ENCODE results near the gene MAPK10. TPM values are rescaled to one million over a fixed set of nuclear protein-coding genes. Genes with fewer than 3 reads are reported as not detected.

MAPK10 gene
- total RNA-seq, 1 donor from 2014 or later, result 19.2 TPM

DNA sequence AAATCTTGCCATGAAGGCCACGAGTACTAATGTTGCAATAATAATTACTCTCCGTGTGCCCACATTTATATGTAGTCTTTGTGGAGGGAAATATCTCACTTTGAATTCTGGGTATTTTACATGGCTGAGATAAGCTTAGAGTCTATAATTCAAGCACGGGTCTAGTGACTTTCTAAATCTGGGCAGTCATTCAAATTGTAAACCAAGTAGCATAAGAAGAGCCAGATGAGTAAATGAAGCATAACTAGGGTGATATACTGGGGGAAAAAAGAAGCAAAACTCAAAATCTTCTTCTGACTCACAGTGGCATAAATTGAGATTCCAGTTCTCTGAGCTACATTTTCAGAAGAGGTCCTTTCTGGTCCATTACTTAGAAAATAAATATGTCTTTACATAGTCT is 53.0 kb downstream of the MAPK10 start:
- DNase-seq (ENCODE audit: extremely low spot score, unreplicated experiment), result no peak
- Mint-ChIP-seq H3K27ac (ENCODE audit: unreplicated experiment) (peak overlapping the region; percentile 8), H3K4me3 (ENCODE audit: unreplicated experiment) (no peak overlapping the region), H3K9me3 (ENCODE audit: unreplicated experiment) (peaks cover 12% of the 10 kb centered on the region), H3K36me3 (ENCODE audit: unreplicated experiment) (peaks cover 4% of the 10 kb centered on the region), H3K27me3 (ENCODE audit: unreplicated experiment) (no peaks in the 10 kb centered on the region), H3K4me1 (ENCODE audit: unreplicated experiment) (peaks cover 28% of the 10 kb centered on the region)
- TF ChIP-seq, protein P1, sequence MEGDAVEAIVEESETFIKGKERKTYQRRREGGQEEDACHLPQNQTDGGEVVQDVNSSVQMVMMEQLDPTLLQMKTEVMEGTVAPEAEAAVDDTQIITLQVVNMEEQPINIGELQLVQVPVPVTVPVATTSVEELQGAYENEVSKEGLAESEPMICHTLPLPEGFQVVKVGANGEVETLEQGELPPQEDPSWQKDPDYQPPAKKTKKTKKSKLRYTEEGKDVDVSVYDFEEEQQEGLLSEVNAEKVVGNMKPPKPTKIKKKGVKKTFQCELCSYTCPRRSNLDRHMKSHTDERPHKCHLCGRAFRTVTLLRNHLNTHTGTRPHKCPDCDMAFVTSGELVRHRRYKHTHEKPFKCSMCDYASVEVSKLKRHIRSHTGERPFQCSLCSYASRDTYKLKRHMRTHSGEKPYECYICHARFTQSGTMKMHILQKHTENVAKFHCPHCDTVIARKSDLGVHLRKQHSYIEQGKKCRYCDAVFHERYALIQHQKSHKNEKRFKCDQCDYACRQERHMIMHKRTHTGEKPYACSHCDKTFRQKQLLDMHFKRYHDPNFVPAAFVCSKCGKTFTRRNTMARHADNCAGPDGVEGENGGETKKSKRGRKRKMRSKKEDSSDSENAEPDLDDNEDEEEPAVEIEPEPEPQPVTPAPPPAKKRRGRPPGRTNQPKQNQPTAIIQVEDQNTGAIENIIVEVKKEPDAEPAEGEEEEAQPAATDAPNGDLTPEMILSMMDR (IDR thresholded peaks at IDR 0.05), result no peak

DNA sequence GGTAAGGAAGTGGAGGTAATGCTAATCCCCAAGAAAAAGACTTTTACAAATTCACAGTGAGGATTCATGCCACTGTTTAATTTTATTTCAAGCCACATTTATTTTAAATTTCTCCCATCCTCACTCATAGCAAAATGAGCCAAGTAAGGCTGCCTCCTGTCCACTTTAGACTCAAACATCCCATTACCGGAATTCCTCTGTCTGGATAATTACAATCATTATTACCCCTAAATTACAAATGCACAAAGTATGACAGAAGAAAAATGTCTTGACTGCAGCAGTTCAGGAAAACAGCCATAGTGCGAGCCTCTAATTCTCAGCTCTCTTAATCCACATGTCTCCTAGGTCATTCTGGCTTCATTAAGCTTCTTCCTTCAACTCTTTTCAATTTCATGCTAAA is 57.0 kb downstream of the MAPK10 start:
- H3K4me3 Mint-ChIP-seq (ENCODE audit: unreplicated experiment), result no peak overlapping the region
- no peak overlapping the region for H3K27ac Mint-ChIP-seq (ENCODE audit: unreplicated experiment)
- H3K36me3 Mint-ChIP-seq (ENCODE audit: unreplicated experiment), result peaks cover 5% of the 10 kb centered on the region
- H3K9me3 Mint-ChIP-seq (ENCODE audit: unreplicated experiment), result peaks cover 12% of the 10 kb centered on the region
- peaks cover 34% of the 10 kb centered on the region for H3K4me1 Mint-ChIP-seq (ENCODE audit: unreplicated experiment)
- TF ChIP-seq, protein P1 (IDR thresholded peaks at IDR 0.05), result no peak
- no peaks in the 10 kb centered on the region for H3K27me3 Mint-ChIP-seq (ENCODE audit: unreplicated experiment)
- DNase-seq (ENCODE audit: extremely low spot score, unreplicated experiment), result no peak

DNA sequence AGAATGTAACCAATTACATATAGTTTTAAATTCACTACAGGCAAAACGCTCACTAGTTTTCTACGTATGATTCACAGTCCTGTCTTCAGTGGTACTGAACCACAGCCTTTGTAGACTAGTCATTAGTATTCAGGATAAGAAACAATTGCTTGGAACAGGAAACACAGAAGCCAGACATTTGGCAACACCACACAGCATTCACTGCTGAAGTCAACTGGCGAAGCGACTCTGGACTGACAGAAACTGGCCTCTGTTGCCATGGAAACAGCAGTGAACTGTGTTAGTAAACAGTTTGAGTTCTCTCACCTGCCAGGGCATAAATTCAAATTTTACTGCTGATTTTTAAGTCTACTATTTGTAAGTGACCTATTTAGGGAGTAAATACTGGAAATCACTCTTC is 57.6 kb downstream of the MAPK10 start:
- Mint-ChIP-seq H3K27ac (ENCODE audit: unreplicated experiment) (no peak overlapping the region), H3K27me3 (ENCODE audit: unreplicated experiment) (no peaks in the 10 kb centered on the region), H3K9me3 (ENCODE audit: unreplicated experiment) (peaks cover 12% of the 10 kb centered on the region), H3K4me1 (ENCODE audit: unreplicated experiment) (peaks cover 28% of the 10 kb centered on the region), H3K4me3 (ENCODE audit: unreplicated experiment) (no peak overlapping the region), H3K36me3 (ENCODE audit: unreplicated experiment) (peaks cover 5% of the 10 kb centered on the region)
- no peak for DNase-seq (ENCODE audit: extremely low spot score, unreplicated experiment)
- TF ChIP-seq, protein P1 (IDR thresholded peaks at IDR 0.05), result no peak

DNA sequence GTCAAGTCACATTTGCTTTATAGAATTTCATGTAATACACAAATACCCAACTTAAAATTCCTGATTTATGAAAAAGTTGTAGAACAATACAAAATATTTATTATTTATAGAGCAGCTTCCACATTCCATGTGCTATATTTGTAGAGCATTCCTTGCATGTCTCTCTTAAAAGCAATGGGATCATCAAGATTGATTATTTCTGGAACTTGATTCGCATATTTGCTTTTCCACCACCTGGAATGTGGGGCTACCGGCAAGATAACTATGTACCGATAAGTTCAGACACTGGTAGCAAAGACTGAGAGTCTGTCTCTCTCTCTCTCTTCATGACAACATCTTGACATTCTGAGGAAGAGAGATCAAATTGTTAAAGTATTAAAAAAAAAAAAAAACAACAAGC is 59.3 kb downstream of the MAPK10 start:
- H3K9me3 Mint-ChIP-seq (ENCODE audit: unreplicated experiment), result peaks cover 12% of the 10 kb centered on the region
- H3K36me3 Mint-ChIP-seq (ENCODE audit: unreplicated experiment), result peaks cover 5% of the 10 kb centered on the region
- no peaks in the 10 kb centered on the region for H3K27me3 Mint-ChIP-seq (ENCODE audit: unreplicated experiment)
- peaks cover 15% of the 10 kb centered on the region for H3K4me1 Mint-ChIP-seq (ENCODE audit: unreplicated experiment)
- peak overlapping the region; percentile 36 for H3K27ac Mint-ChIP-seq (ENCODE audit: unreplicated experiment)
- no peak overlapping the region for H3K4me3 Mint-ChIP-seq (ENCODE audit: unreplicated experiment)
- TF ChIP-seq, protein P1 (IDR thresholded peaks at IDR 0.05), result no peak
- no peak for DNase-seq (ENCODE audit: extremely low spot score, unreplicated experiment)

DNA sequence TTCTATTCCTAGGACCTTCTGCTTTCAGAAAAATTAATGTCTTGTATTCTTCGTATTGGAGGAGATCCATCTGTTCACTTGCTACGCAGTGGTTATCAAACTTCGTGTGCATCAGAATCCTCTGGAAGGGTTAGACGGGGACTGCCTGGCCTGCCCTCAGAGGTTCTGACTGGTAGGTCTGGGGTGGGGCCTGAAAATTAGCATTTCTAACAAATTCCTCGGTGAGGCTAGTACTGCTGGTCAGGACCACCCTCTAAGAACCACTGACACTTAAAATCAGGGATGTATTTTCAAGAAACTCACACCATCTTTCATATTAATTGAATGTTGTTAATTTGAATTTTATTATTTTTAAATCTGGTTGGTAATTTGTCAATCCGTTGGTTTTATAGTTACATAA is 63.0 kb downstream of the MAPK10 start:
- Mint-ChIP-seq H3K4me1 (ENCODE audit: unreplicated experiment) (peaks cover 32% of the 10 kb centered on the region), H3K9me3 (ENCODE audit: unreplicated experiment) (no peaks in the 10 kb centered on the region), H3K4me3 (ENCODE audit: unreplicated experiment) (no peak overlapping the region), H3K36me3 (ENCODE audit: unreplicated experiment) (peaks cover 1% of the 10 kb centered on the region), H3K27me3 (ENCODE audit: unreplicated experiment) (no peaks in the 10 kb centered on the region), H3K27ac (ENCODE audit: unreplicated experiment) (no peak overlapping the region)
- TF ChIP-seq, protein P1 (IDR thresholded peaks at IDR 0.05), result no peak
- no peak for DNase-seq (ENCODE audit: extremely low spot score, unreplicated experiment)

Measured in osteocyte (in vitro differentiated cells).